ENCODE data around the gene PPFIBP1. TPM values are rescaled to one million over a fixed set of nuclear protein-coding genes. Genes with fewer than 3 reads are reported as not detected.

Gene PPFIBP1
- total and polyA plus RNA-seq, 2 of the 4 experiments (the other 2 are of a cell fraction): 30.4 to 72.2 TPM

GRCh38 chr12:27552886-27553560 is 29.0 kb downstream of the PPFIBP1 start:
- Histone ChIP-seq H3K23ac (ENCODE audit: low read depth, low read length) (peak overlapping the region; percentile 79), H3K18ac (ENCODE audit: low read depth, low read length) (peak overlapping the region; percentile 93), H3K4me3 (ENCODE audit: insufficient read depth, low read depth, low read length) (no peak overlapping the region), H4K91ac (ENCODE audit: insufficient read depth, low read depth, low read length) (peak overlapping the region; percentile 75; the same call in 1 of the 2 replicates), H3K4me1 (ENCODE audit: control insufficient read depth, insufficient read depth, low read length) (peaks cover 36% of the 10 kb centered on the region), H3K9me1 (ENCODE audit: insufficient read depth, low read length) (peaks cover 24% of the 10 kb centered on the region), H2BK15ac (ENCODE audit: low read depth, low read length) (peak overlapping the region; percentile 26; the same call in 1 of the 3 replicates), H3K9me3 (ENCODE audit: control insufficient read depth, insufficient read depth, low read length) (no peaks in the 10 kb centered on the region), H4K20me1 (ENCODE audit: insufficient read depth, low read length) (0 out of 2 replicates have a peak, but pooled peaks cover 3% of the 10 kb centered on the region), H3K36me3 (ENCODE audit: control insufficient read depth, insufficient read depth, low read length) (no peaks in the 10 kb centered on the region), H3K4me2 (ENCODE audit: low read depth, low read length) (peak overlapping the region; percentile 85), H2BK120ac (ENCODE audit: low read depth, low read length) (peak overlapping the region; percentile 80), H3K79me1 (ENCODE audit: low read depth in 1 of 2, low read length in 2 of 2) (peaks cover 26 to 78% of the 10 kb centered on the region in 2 experiments), H3K4ac (ENCODE audit: low read depth, low read length) (peak overlapping the region; percentile 56), H4K8ac (ENCODE audit: low read depth in 2 of 2, low read length in 2 of 2) (peak overlapping the region; percentile 53 to 79; a peak in 3 of 4 replicates), H2AK9ac (replicated peaks; ENCODE audit: low read depth, low read length, poor library complexity) (peak overlapping the region; percentile 83), H3K27me3 (ENCODE audit: control insufficient read depth, insufficient read depth, low read length) (no peaks in the 10 kb centered on the region), H3K9ac (ENCODE audit: low read depth, low read length) (peak overlapping the region; percentile 46), H3K27ac (ENCODE audit: insufficient read depth, low read length) (peak overlapping the region; percentile 58), H2AK5ac (ENCODE audit: low read depth, low read length) (peak overlapping the region; percentile 79), H2BK20ac (ENCODE audit: low read depth, low read length) (peak overlapping the region; percentile 36; the same call in 1 of the 2 replicates), H4K5ac (ENCODE audit: low read depth, low read length) (peak overlapping the region; percentile 88), H3K56ac (ENCODE audit: extremely low read depth, insufficient read depth, low read length) (0 out of 2 replicates have a peak overlapping the region, but pooled peaks have one; percentile 2), H3K14ac (replicated peaks; ENCODE audit: low read depth, low read length) (peak overlapping the region; percentile 87), H2AFZ (replicated peaks; ENCODE audit: low read length, poor library complexity) (no peak overlapping the region), H2BK5ac (ENCODE audit: low read depth, low read length, poor library complexity, severe bottlenecking) (peak overlapping the region; percentile 76)
- in situ Hi-C loops (cut with MboI; ENCODE audit: low sequenced_read_pairs): no loop called here
- intact Hi-C loops (cut with micrococcal nuclease): loop anchor here (5.0 kb wide), 1 partner anchor 64 kb away; no protein-coding TSS in a partner anchor
- WGBS, 2 experiments (ENCODE audit: extremely low coverage in 2 of 2, insufficient read length in 1 of 2): 100% methylated on average over 1 of the region's 8 CpGs; no CpG with 5 or more reads in 1 of the 2 experiments
- DNase-seq: peak; percentile 65
- CTCF ChIA-PET: interaction anchor here (0.6 kb wide), 1 partner anchor 29 kb away, joined by 3 read pairs; no protein-coding TSS in a partner anchor
- no peak for TF ChIP-seq POLR2A (IDR thresholded peaks at IDR 0.05; ENCODE audit: low read depth, low read length)
- TF ChIP-seq CHD1 (IDR thresholded peaks at IDR 0.05; ENCODE audit: low read depth, low read length): no peak
- TF ChIP-seq MXI1 (IDR thresholded peaks at IDR 0.05; ENCODE audit: borderline replicate concordance, low read depth, low read length): no peak
- no peak for TF ChIP-seq RCOR1 (IDR thresholded peaks at IDR 0.05; ENCODE audit: insufficient replicate concordance, low read length)
- TF ChIP-seq CTCF (conservative IDR thresholded peaks at IDR 0.05; ENCODE audit: low read depth, low read length): no peak
- no peak for TF ChIP-seq ELK1 (IDR thresholded peaks at IDR 0.05; ENCODE audit: borderline replicate concordance, low read depth, low read length)
- TF ChIP-seq FOS (IDR thresholded peaks at IDR 0.05; ENCODE audit: low read depth, low read length): no peak
- no peak for TF ChIP-seq RFX5 (IDR thresholded peaks at IDR 0.05; ENCODE audit: low read depth, low read length)
- dilution Hi-C loops (cut with HindIII; ENCODE audit: low sequenced_read_pairs, unreplicated experiment): no loop called here
- BruUV-seq (replicated peaks): no TSS peak
- POLR2A ChIA-PET (ENCODE audit: unreplicated experiment): no interaction called here
- no peak for ATAC-seq (ENCODE audit: low read depth)

Measured in IMR-90 (cell line).